T-helper 1 cell (primary cell): ENCODE data around the gene CHRM4.

ENCODE experiments used
- DNase-seq, 5 donors: peaks; one replicate each; pipeline ENCODE4 v3.0.0-alpha.2; 2012 to 2020

The CHRM4 gene

GRCh38 chr11:46367244-46367915 lies 24.2 kb downstream of the CHRM4 start:
- DNase-seq, result peak; percentile 40 to 70 (median 66)

- no peak for DNase-seq
Observed at GRCh38 chr11:46366661-46367161, 24.9 kb downstream of the CHRM4 start.

GRCh38 chr11:46366260-46366659 lies 25.3 kb downstream of the CHRM4 start:
- no peak for DNase-seq

- DNase-seq, result no peak
Observed at GRCh38 chr11:46364791-46365190, 26.8 kb downstream of the CHRM4 start.

DNA sequence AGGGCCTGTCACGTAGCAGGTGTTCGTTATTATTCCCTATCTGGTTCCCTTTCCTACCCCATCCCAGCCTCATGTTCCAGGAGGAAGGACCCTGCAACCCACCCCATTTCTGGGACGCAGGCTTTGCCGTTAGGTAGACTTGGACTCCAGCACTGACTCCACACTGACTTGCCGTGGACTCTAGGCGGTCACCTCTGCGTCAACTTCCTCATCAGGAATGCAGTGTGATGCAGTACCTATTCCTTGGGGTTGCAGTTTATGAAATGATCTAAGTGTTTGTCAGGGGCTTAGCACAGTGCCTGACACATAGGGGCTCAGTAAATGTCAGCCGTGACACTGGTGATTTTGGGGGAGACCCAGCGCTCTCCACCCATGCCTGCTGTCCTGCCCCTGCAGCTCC lies 27.5 kb downstream of the CHRM4 start:
- DNase-seq, result no peak

DNA sequence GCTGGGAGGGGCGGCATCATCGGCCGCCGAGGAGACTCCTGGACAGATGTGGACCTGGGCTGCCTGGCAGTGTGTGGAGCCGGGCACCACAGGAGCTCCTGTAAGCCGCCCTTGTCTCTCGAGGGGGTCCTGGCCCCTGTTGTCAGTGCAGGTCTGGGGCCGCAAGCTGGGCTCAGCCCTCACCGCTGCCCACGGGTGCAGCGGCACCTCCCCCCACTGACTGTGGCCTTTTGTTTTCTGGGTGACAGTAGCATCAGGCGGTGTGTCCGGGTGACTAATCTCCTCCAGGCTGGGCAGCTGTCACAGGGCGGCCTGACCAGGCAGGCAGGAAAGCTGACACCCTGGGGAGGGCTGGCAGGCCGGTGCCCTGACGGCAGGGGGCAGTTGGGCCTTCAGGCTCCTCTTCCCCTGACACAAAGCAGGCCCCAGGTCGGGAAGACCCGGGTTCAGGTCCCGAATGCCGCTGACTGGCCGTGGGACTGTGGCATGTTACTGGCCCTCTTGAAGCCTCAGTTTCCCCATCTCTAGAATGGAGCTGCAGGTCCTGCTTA lies 28.0 kb downstream of the CHRM4 start:
- no peak for DNase-seq

GRCh38 chr11:46363031-46363407 lies 28.6 kb downstream of the CHRM4 start:
- DNase-seq, result no peak

DNA sequence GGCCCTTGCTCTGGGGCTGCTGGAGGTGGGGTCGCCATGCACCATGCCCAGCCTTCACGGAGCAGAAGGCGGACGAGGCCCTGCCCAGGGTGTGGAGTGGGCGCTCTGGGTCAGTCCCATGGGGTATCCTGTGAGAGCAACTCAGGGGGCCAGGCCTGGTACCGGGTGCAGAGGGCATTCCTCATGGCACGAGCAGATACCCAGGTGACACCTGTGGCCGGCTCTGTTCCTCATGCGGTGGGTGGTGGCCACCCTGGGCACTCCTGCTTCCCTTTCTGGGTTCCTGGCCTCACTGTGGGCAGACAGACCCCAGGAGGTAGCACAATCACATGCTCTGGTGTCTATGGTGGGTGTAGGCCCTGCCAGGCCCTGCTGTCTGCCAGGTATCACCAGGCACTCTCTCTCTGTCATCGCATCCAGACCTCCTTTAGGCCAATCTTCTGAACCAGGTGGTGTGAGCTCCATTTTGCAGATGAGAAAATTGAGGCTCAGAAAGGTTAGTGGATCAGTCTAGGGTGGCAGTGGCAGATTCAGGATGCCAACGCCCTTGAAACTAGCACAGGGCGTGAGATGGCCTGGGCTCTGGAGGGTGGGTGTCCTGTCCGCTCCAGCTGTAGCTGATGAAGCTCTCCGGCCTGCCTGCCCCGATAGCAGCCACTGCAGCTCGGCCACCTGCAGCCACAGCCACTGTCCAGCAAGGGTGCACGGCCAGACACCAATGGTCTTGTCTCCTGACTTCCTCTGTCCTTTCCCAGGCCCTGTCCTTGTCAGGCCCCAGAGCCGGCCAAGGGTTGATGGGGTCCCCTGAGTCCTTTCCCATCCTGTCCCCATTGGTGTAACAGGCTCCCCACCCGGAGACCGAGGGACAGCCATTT lies 29.2 kb downstream of the CHRM4 start:
- DNase-seq, result no peak

GRCh38 chr11:46361283-46362155 lies 30.1 kb downstream of the CHRM4 start:
- DNase-seq, result peak in 4 of 5 donors; percentile 39 to 80 (median 52)

- no peak for DNase-seq
Observed at GRCh38 chr11:46360878-46361277, 30.7 kb downstream of the CHRM4 start.

DNA sequence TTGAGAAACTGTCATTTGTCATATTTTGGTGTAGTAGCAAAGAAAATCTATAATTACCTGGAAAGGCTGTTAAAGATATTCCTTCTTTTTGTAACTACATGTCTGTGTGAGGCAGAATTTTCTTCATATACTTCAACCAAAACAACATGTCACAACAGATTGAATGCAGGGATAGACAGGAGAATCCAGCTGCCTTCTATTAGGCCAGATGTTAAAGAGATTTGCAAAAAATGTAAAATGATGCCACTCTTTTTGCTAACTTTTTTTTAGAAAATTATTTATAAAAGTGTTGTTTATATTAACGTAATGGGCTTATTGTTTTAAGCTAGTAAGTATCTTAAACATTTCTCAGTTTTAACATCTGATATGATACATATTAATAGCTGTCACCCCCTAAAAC lies 31.6 kb downstream of the CHRM4 start:
- DNase-seq, result no peak

DNA sequence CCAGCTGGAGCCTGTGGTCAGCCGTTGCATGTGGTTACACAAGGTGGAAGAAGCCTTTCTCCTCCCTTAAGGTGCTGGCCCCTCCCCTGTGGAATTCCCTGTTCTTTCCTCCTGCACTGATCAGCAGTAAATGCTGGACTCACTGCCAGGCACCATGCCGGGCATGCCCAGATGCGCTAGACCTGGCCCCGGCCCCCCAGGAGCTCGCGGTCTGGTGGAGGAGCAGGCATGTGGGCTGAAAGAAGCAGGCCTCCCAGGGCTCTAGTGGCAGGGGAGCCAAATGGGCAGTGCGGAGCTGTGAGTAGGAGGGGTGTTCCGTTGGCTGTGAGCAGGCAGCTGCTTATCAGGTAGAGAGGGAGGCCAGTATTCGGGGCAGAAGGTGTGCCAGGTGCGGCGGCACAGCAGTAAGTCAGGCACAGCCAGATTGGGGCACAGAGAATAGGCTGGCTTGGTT lies 34.1 kb downstream of the CHRM4 start:
- no peak for DNase-seq

DNA sequence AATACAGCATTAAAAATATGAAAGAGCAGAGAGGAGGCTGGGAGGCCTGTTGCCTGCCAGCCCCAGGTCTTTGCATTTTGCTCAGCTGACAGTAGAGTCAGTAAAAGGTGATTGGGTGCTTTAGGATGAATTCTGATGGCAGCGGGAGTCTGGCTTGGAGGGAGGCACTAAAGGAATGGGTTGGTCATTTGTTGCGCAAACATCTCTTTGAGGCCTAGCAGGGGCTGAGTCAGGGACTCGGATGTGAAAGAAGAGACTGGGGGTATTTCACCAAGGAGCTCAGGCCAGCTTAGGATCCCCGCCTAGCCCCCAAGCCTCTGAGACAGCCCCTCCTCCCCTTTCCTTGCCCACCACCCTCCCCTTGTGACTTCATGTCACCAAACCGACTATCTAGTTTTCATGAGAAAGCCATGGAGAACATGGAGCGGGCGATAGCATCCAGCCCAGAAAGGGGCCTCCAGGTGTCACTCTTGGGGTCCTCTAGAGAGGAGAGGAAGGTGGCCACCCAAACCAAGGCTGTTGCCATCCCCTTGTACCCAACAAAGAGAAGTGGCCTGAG lies 34.6 kb downstream of the CHRM4 start:
- DNase-seq, result no peak

DNA sequence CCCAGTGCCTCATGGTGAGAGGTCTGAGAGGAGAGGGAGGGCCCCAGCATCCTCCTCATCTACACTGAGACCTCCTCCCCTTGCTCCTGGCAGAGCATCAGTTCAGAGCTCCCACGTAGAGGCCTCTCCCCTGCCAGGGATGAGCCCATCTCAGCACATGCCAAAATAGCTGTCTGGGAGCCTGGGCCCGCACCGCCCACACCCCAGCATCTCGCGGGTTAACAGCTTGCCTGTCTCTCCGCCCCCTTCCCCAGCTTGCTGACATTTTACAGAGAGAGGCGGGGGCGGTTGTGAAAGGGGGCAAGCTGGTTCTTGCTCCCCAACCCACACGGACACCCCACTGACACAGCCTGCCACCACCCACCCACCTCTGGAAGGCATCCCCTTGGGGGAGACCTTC lies 37.9 kb downstream of the CHRM4 start:
- no peak for DNase-seq

GRCh38 chr11:46352063-46352841 lies 39.3 kb downstream of the CHRM4 start:
- peak; percentile 68 to 78 (median 77) for DNase-seq

- no peak for DNase-seq
Observed at GRCh38 chr11:46351606-46352005, 40.0 kb downstream of the CHRM4 start.

- no peak for DNase-seq
Observed at GRCh38 chr11:46351148-46351547, 40.4 kb downstream of the CHRM4 start.

- DNase-seq, result no peak
Observed at GRCh38 chr11:46350695-46351094, 40.9 kb downstream of the CHRM4 start.

DNA sequence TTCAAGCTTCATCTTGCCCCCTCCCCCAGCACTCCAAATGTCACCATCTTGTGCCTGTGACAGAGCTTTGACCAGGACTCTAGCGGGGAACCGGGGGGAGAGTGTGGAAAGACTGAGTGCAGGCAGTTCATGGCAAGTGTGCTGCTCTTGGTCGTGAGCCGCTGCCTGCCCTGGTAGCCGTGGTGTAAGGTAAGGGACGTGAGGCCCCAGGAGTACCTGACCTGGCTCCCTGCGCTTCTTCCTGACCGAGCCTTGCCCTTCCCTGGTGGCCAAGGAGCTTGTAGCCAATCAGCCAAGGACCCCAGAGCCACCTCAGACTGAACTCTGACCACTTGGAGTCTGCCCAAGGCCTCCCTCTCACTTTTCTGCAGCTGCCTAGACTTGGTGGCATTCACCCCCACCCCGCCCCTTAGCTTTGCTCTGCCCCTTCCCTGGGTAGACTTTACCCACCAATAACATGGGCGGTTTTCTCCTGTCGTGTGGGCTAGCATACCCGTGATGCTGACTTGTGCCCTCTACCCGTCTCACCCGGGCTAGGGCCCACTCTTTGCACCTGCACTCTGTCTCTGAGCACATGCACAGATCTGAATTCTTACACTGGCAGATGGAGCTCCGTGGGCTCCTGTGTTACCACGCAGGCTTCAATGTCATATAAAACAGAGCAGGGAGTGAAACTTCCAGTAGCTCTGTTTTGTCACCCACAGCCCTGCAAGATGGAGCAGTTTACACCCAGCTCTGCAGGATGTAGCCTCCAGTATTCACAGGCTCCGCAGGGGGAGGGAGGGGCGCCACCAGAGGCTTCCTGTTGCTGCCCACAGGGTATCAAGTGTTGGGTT lies 42.8 kb downstream of the CHRM4 start:
- peak in 2 of 5 donors; percentile 30 to 82 for DNase-seq

DNA sequence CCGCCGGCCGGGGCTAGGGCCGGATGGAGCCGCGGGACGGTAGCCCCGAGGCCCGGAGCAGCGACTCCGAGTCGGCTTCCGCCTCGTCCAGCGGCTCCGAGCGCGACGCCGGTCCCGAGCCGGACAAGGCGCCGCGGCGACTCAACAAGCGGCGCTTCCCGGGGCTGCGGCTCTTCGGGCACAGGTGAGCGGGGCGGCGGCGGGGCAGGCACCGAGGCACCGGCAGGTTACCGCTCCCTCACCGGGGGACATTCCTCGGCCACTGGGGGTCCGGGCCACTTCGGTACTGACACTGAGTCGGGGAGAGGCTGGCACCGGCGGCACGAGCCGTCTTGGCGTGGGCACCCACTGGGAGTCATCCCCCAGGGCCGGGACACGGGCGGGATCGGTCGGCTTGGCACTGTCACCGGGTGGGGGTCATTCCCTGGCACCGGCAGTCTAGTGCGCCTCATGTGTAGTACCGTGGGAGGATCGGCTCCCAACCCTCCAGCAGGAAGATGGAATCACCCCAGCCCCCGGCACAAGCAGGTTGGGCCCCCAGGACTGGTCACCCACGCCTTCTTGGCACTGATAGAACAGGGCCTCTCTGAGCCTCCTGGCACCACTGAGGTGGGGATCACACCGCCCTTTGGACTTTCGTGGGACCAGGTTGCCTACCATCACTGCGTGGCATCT lies 43.8 kb downstream of the CHRM4 start:
- DNase-seq, result peak in 1 of 5 donors; percentile 17
